GM12878 (cell line): ENCODE results near the gene SFSWAP. TPM values are rescaled to one million over a fixed set of nuclear protein-coding genes. Genes with fewer than 3 reads are reported as not detected.

ENCODE experiments used
- ATAC-seq: fragments of 200-7000 bp; cut with Tn5 transposase; 3 replicates; pipeline ENCODE4 v1.9.1; 2020; ENCODE audit warnings: mild to moderate bottlenecking, moderate library complexity
- BruUV-seq: library from RNA; stranded (reverse); fragments of 400-500 nt; replicated peaks from 2 replicates; lab custom pipeline; 2021; lab: Mats Ljungman, UMichigan
- CTCF ChIA-PET: fragments of 300-600 bp; sonication (Branson Sonifier 250); formaldehyde crosslinking; extraction: SDS; loops from one replicate; lab custom pipeline; 2021; ENCODE audit warnings: inconsistent platforms; lab: Yijun Ruan, JAX
- POLR2A ChIA-PET: fragments of 350-600 bp; formaldehyde crosslinking; extraction: SDS; loops from one replicate; lab custom pipeline; 2021; ENCODE audit warnings: inconsistent platforms; lab: Charles Lee
- RAD21 ChIA-PET: fragments of 300-600 bp; sonication (Branson Sonifier 250); formaldehyde crosslinking; loops from one replicate; lab custom pipeline; 2023; ENCODE audit warnings: antibody characterized with exemption; ENCODE audit not compliant: unreplicated experiment; lab: Charles Lee
- SMC1A ChIA-PET: fragments of 300-600 bp; sonication (Branson Sonifier 250); formaldehyde crosslinking; loops from one replicate; lab custom pipeline; 2023; ENCODE audit not compliant: unreplicated experiment, uncharacterized antibody; lab: Charles Lee
- DNase-seq: peaks from one replicate; pipeline ENCODE4 v3.0.0-alpha.2; 2011; ENCODE audit warnings: low read depth, low spot score
- FAIRE-seq: peaks from 3 replicates; lab custom pipeline; 2011; peaks lifted over from hg19 to GRCh38; lab: Jason Lieb, UNC
- H2AFZ ChIP-seq: 2 replicates; pipeline ENCODE4 v1.6.0; 2011; ENCODE audit warnings: low read depth, low read length, control low read depth; ENCODE audit not compliant: control insufficient read depth
- H3K27ac ChIP-seq: 2 replicates; pipeline ENCODE4 v1.5.1; 2011; ENCODE audit warnings: control low read depth; ENCODE audit not compliant: control insufficient read depth, insufficient read depth
- H3K27me3 ChIP-seq, 2 experiments: replicated peaks in 1 of 2; 2 replicates each; pipeline versions ENCODE4 v1.6.0 to v1.6.1; 2011; ENCODE audit warnings: low read length in 1 of 2; ENCODE audit not compliant: control insufficient read depth in 2 of 2, insufficient read depth in 2 of 2
- H3K36me3 ChIP-seq, 2 experiments: 2 replicates each; pipeline ENCODE4 v1.5.1; 2011; ENCODE audit warnings: low read length in 1 of 2; ENCODE audit not compliant: control insufficient read depth in 2 of 2, insufficient read depth in 2 of 2
- H3K4me1 ChIP-seq: 2 replicates; pipeline ENCODE4 v1.6.1; 2011; ENCODE audit warnings: mild to moderate bottlenecking, low read length, moderate library complexity, mixed read lengths; ENCODE audit not compliant: control insufficient read depth, insufficient read depth
- H3K4me2 ChIP-seq: 2 replicates; pipeline ENCODE4 v1.6.0; 2011; ENCODE audit warnings: control low read depth; ENCODE audit not compliant: control insufficient read depth, insufficient read depth
- H3K4me3 ChIP-seq: fragments of 200-600 bp; sonication (generic); 2 replicates; pipeline ENCODE4 v1.5.1; 2016
- H3K79me2 ChIP-seq: 2 replicates; pipeline ENCODE4 v1.6.0; 2011; ENCODE audit warnings: low read length; ENCODE audit not compliant: control insufficient read depth, insufficient read depth
- H3K9ac ChIP-seq: 2 replicates; pipeline ENCODE4 v1.8.0; 2011; ENCODE audit warnings: low read length, control low read depth, mixed read lengths; ENCODE audit not compliant: control insufficient read depth, insufficient read depth
- H3K9me3 ChIP-seq: replicated peaks from 3 replicates; pipeline ENCODE4 v1.5.1; 2011; ENCODE audit warnings: mild to moderate bottlenecking, low read length; ENCODE audit not compliant: control insufficient read depth, insufficient read depth
- H4K20me1 ChIP-seq: 2 replicates; pipeline ENCODE4 v1.6.0; 2011; ENCODE audit not compliant: control insufficient read depth, insufficient read depth
- ATF3 ChIP-seq: IDR thresholded peaks from 2 replicates; pipeline ENCODE4 v1.6.1; 2011; ENCODE audit warnings: low read depth, mild to moderate bottlenecking, low read length, moderate library complexity, borderline replicate concordance; ENCODE audit errors: extremely low read depth
- CBX3 ChIP-seq: fragments of 200-600 bp; sonication (generic); IDR thresholded peaks from 2 replicates; pipeline ENCODE4 v1.6.1; 2016; ENCODE audit warnings: low read depth, borderline replicate concordance
- CUX1 ChIP-seq: IDR thresholded peaks from 2 replicates; pipeline ENCODE4 v1.6.1; 2012; ENCODE audit warnings: improper control_type of control experiment, low read depth, low read length; ENCODE audit not compliant: insufficient replicate concordance
- HDGF ChIP-seq: fragments of 450-650 bp; IDR thresholded peaks from 2 replicates; pipeline ENCODE4 v1.6.1; 2016; ENCODE audit warnings: antibody characterized with exemption
- IRF4 ChIP-seq: IDR thresholded peaks from 2 replicates; pipeline ENCODE4 v1.6.1; 2011; ENCODE audit warnings: low read depth, low read length
- MTA2 ChIP-seq: fragments of 450-650 bp; IDR thresholded peaks from 2 replicates; pipeline ENCODE4 v1.6.1; 2016; ENCODE audit warnings: low read depth, mild to moderate bottlenecking, moderate library complexity
- PAX5 ChIP-seq: IDR thresholded peaks from 2 replicates; pipeline ENCODE4 v1.6.1; 2011; ENCODE audit warnings: low read depth, low read length, borderline replicate concordance
- POU2F2 ChIP-seq: IDR thresholded peaks from 3 replicates; pipeline ENCODE4 v1.6.1; 2011; ENCODE audit warnings: low read depth, mild to moderate bottlenecking, low read length, borderline replicate concordance
- SIN3A ChIP-seq: IDR thresholded peaks from 2 replicates; pipeline ENCODE4 v1.6.1; 2012; ENCODE audit warnings: low read depth, low read length, improper control_type of control experiment
- SP1 ChIP-seq: IDR thresholded peaks from one replicate; pipeline ENCODE4 v1.6.1; 2011; ENCODE audit warnings: low read depth, low read length
- TCF3 ChIP-seq: IDR thresholded peaks from 2 replicates; pipeline ENCODE4 v1.6.1; 2012; ENCODE audit warnings: low read depth, mild to moderate bottlenecking, low read length, borderline replicate concordance; ENCODE audit not compliant: insufficient read depth
- ZSCAN29 ChIP-seq: fragments of 450-650 bp; IDR thresholded peaks from 2 replicates; pipeline ENCODE4 v1.6.1; 2017; ENCODE audit warnings: mild to moderate bottlenecking, moderate library complexity
- WGBS: methylation state at CpG from one replicate; pipeline ENCODE4 v1.1.6; 2016; ENCODE audit warnings: low lambda C conversion rate; ENCODE audit not compliant: insufficient replicate concordance, insufficient coverage; ENCODE audit errors: missing lambda C conversion rate; 5-methylcytosine and 5-hydroxymethylcytosine counted together
- in situ Hi-C: fragments of 300-500 bp; cut with MboI; formaldehyde crosslinking; loops from 9 replicates; pipeline ENCODE4 v1.14.3; 2018; ENCODE audit warnings: mixed read lengths
- intact Hi-C: fragments of 100-400 bp; cut with micrococcal nuclease; formaldehyde crosslinking; loops from one replicate; pipeline ENCODE4 v1.14.2; 2022; ENCODE audit not compliant: unreplicated experiment
- polyA plus RNA-seq, 11 experiments: library from polyadenylated mRNA; depleted of rRNA in 4 of 11; unstranded in 6 of 11; stranded (reverse) in 5 of 11; fragments of >200 nt; fragmentation: Nextera tagmentation in 4 of 11; fragmentation: Illumina TruSeq in 1 of 11; extraction: Ambion mirVana in 4 of 11; extraction: Trizol in 1 of 11; gene quantifications; 1 replicate in 1 of 11; 2 replicates in 10 of 11; pipeline versions ENCODE4 v1.2.1 to v1.2.3, GENCODE V29; 2011 to 2016; ENCODE audit warnings: inconsistent platforms in 2 of 11, missing spikeins in 2 of 11, low read depth in 1 of 11
- total RNA-seq, 4 experiments: library from RNA; depleted of rRNA in 3 of 4; stranded (reverse); fragments of >200 nt in 3 of 4; fragmentation: Illumina TruSeq in 1 of 4; extraction: Trizol in 1 of 4; gene quantifications; 2 replicates each; pipeline versions ENCODE4 v1.2.1 to v1.2.3, GENCODE V29; 2013 to 2021

Gene SFSWAP
- total and polyA plus RNA-seq, 10 of the 15 experiments (the other 5 are each of a cell fraction or from before 2014, with no cell fraction given) = 1.8 to 48.6 (median 25.0) TPM

GRCh38 chr12:131688845-131689154, 22.1 kb upstream of the SFSWAP start (continued):
- TF ChIP-seq CUX1 = no peak
- no peak for TF ChIP-seq SIN3A
- no peak for TF ChIP-seq HDGF

- ATAC-seq = no peak
- in situ Hi-C loops (no loop called here), intact Hi-C loops (no loop called here)
- no peak overlapping the region for H2AFZ ChIP-seq
- no peaks in the 10 kb centered on the region for H3K36me3 ChIP-seq
- no peaks in the 10 kb centered on the region for H4K20me1 ChIP-seq
- no peak overlapping the region for H3K4me3 ChIP-seq
- FAIRE-seq = no peak
- H3K79me2 ChIP-seq = no peaks in the 10 kb centered on the region
- ChIA-PET RAD21 (no interaction called here), CTCF (no interaction called here), SMC1A (no interaction called here), POLR2A (no interaction called here)
- BruUV-seq = no TSS peak
- H3K4me1 ChIP-seq = no peaks in the 10 kb centered on the region
- H3K4me2 ChIP-seq = no peak overlapping the region
- H3K9me3 ChIP-seq = no peaks in the 10 kb centered on the region; the same call in 2 of the 3 replicates
- WGBS = 59% methylated on average over 10 of the region's 10 CpGs
- no peaks in the 10 kb centered on the region; a peak in 1 of 4 replicates for H3K27me3 ChIP-seq
- no peak overlapping the region for H3K27ac ChIP-seq
- DNase-seq = no peak
- H3K9ac ChIP-seq = no peak overlapping the region
- TF ChIP-seq ATF3 (no peak), SP1 (no peak), CUX1 (no peak), MTA2 (no peak), IRF4 (no peak), CBX3 (no peak), TCF3 (no peak), ZSCAN29 (no peak), POU2F2 (no peak), PAX5 (no peak)
These were observed 20.6 kb upstream of the SFSWAP start for GRCh38 chr12:131690320-131690719.
